Lung (tissue), 12 donors: ENCODE results near the gene TM7SF2. TPM values are rescaled to one million over a fixed set of nuclear protein-coding genes. Genes with fewer than 3 reads are reported as not detected.

Experiments used
- ATAC-seq: fragments of 200-7000 bp; cut with Tn5 transposase; one replicate; pipeline ENCODE4 v1.9.1; 2020; ENCODE audit warnings: moderate number of reproducible peaks; ENCODE audit not compliant: insufficient read depth, low FRiP score
- DNase-seq, 3 donors: peaks; one replicate each; pipeline ENCODE4 v3.0.0-alpha.2; 2013 to 2017
- H3K27ac ChIP-seq, 2 donors: one replicate each; pipeline ENCODE4 v1.5.1; 2013; ENCODE audit warnings: mild to moderate bottlenecking in 2 of 2, moderate library complexity in 2 of 2, control low read depth in 1 of 2, inconsistent platforms in 1 of 2, low read depth in 1 of 2, low read length in 1 of 2
- H3K27me3 ChIP-seq, 3 donors: one replicate each; pipeline ENCODE4 v1.5.1; 2013; ENCODE audit warnings: low read length in 2 of 3; ENCODE audit not compliant: control insufficient read depth in 3 of 3, insufficient read depth in 3 of 3
- H3K36me3 ChIP-seq, 4 donors: one replicate each; pipeline ENCODE4 v1.5.1; 2013; ENCODE audit warnings: low read length in 4 of 4, mild to moderate bottlenecking in 1 of 4, moderate library complexity in 1 of 4; ENCODE audit not compliant: control insufficient read depth in 4 of 4, insufficient read depth in 4 of 4
- H3K4me1 ChIP-seq, 5 donors: one replicate each; pipeline ENCODE4 v1.5.1; 2013; ENCODE audit warnings: low read length in 5 of 5, mild to moderate bottlenecking in 2 of 5, moderate library complexity in 1 of 5; ENCODE audit not compliant: control insufficient read depth in 5 of 5, insufficient read depth in 5 of 5
- H3K4me3 ChIP-seq: one replicate; pipeline ENCODE4 v1.5.1; 2013; ENCODE audit warnings: mild to moderate bottlenecking, control low read depth, moderate library complexity
- H3K9ac ChIP-seq, 2 donors: one replicate each; pipeline ENCODE4 v1.5.1; 2013; ENCODE audit warnings: low read length in 2 of 2, control low read depth in 1 of 2; ENCODE audit not compliant: insufficient read depth in 1 of 2
- H3K9me3 ChIP-seq, 4 donors: one replicate each; pipeline ENCODE4 v1.5.1; 2013; ENCODE audit warnings: low read length in 3 of 4, mild to moderate bottlenecking in 1 of 4, moderate library complexity in 1 of 4; ENCODE audit not compliant: control insufficient read depth in 4 of 4, insufficient read depth in 3 of 4
- CTCF ChIP-seq: IDR thresholded peaks from 2 replicates; pipeline ENCODE4 v1.5.1; 2012; ENCODE audit warnings: mild to moderate bottlenecking; ENCODE audit errors: control extremely low read depth, extremely low read depth
- WGBS, 2 donors: extraction: QIAGEN DNeasy Blood & Tissue Kit; methylation state at CpG; one replicate each; pipeline ENCODE4 v1.1.7; 2013; 5-methylcytosine and 5-hydroxymethylcytosine counted together
- polyA plus RNA-seq, 2 donors: library from polyadenylated mRNA; stranded (reverse); fragments of 200-250 nt; gene quantifications; one replicate each; pipeline ENCODE4 v1.2.1, GENCODE V29; 2013
- total RNA-seq, 2 donors: library from RNA; depleted of rRNA in 1 of 2; stranded (reverse); fragments of >200 nt in 1 of 2; gene quantifications; one replicate each; pipeline ENCODE4 v1.2.1, GENCODE V29; 2014 to 2021
- donor health status: control.
- donor health status: control.
- donor health status: Bipolar disorder and iron deficiency.
- donor health status: healthy.
- donor health status: DM: yes; HTN: yes; CAD: no.

The TM7SF2 gene
- total and polyA plus RNA-seq, 4 donors, result 30.3 to 82.7 (median 54.7) TPM

- whole genome bisulfite sequencing, 2 donors, result 94 to 95% methylated on average over 21 of the region's 21 CpGs
- Histone ChIP-seq H3K4me3 (no peak overlapping the region), H3K9me3 (no peaks in the 10 kb centered on the region), H3K9ac (no peak overlapping the region), H3K27me3 (peaks cover 0 to 3% (median 0%) of the 10 kb centered on the region in 3 donors), H3K4me1 (peaks cover 3 to 34% (median 9%) of the 10 kb centered on the region in 5 donors), H3K36me3 (peaks cover 8 to 23% (median 14%) of the 10 kb centered on the region in 4 donors), H3K27ac (no peak overlapping the region)
- no peak for DNase-seq
- TF ChIP-seq CTCF, result no peak
- no peak for ATAC-seq
Observed at GRCh38 chr11:65115361-65116082, 3.9 kb downstream of the TM7SF2 start.

DNA sequence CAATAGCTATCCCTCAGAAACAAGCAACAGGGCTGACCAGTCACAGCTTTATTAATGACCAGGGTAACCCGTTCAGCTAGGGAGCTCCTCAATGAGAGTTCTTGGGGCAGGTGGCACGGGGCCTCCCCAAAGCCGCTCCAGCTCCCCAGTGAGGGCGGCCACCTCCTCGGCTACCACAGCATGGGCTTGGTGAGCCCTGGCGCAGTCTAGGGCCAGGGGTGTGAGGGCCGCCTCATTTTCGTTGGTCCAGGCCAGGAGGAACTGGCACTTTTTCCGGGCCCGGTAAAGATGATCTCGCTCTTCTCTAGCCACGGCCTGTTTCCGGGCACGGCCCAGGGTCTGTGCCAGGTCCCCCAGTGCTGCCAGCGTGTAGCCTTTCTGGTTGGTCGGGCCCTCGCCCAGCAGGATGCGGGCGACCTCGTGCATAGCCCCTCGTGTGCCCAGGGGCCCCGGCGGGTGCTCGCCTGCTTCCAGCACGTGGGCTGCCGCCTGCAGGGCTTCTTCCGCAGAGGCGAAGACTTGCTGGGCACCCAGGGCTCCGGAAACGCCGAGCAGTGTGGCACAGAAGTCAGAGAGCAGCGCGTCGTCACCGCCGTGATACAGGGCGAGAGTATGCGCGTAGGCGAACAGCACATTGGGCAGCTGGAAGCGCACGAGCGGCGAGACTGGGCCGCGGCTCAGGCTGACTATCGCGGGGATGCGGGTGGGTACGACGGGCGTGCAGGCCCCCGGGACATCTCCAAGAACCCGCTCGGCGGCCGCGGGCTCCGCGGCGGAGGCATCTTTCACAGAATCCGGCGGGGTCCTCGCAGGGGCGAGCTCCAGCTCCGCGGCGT is 4.9 kb downstream of the TM7SF2 start:
- Histone ChIP-seq H3K4me3 (peak overlapping the region; percentile 72), H3K27ac (peak overlapping the region; percentile 85 to 94), H3K36me3 (peaks cover 13 to 32% (median 20%) of the 10 kb centered on the region in 4 donors), H3K9me3 (no peaks in the 10 kb centered on the region), H3K9ac (peak overlapping the region in 1 of 2 donors; percentile 5), H3K4me1 (peaks cover 7 to 41% (median 11%) of the 10 kb centered on the region in 5 donors), H3K27me3 (peaks cover 0 to 3% (median 0%) of the 10 kb centered on the region in 3 donors)
- DNase-seq, result no peak
- WGBS, 2 donors, result 21 to 26% methylated on average over 62 to 68 of the region's 68 CpGs
- no peak for TF ChIP-seq CTCF
- peak; percentile 5 for ATAC-seq

- Histone ChIP-seq H3K9ac (peak within 1 kb of the TSS in 1 of 2 donors; percentile 5), H3K27ac (peak within 1 kb of the TSS; percentile 85 to 94), H3K27me3 (peaks cover 0 to 3% (median 0%) of the 10 kb centered on the region in 3 donors), H3K4me1 (peaks cover 7 to 35% (median 11%) of the 10 kb centered on the region in 5 donors), H3K36me3 (peaks cover 13 to 32% (median 20%) of the 10 kb centered on the region in 4 donors), H3K9me3 (no peaks in the 10 kb centered on the region), H3K4me3 (peak within 1 kb of the TSS; percentile 72)
- TF ChIP-seq CTCF, result peak; percentile 89
- DNase-seq (peak; percentile 99), ATAC-seq (peak; percentile 86)
- 1% methylated on average over 88 to 89 of the region's 89 CpGs for WGBS, 2 donors
Observed at GRCh38 chr11:65117206-65118096, 5.8 kb downstream of the TM7SF2 start, which contains the start of gene ZNHIT2. TSS of gene ZNHIT2 (minus strand) at chr11:65117701. CDS start at chr11:65117653, 48 bp downstream.
